K562 (cell line): ENCODE data around the gene CHMP4B. TPM values are rescaled to one million over a fixed set of nuclear protein-coding genes. Genes with fewer than 3 reads are reported as not detected.

ENCODE experiments used
- ATAC-seq: fragments of 200-7000 bp; cut with Tn5 transposase; 3 replicates; pipeline ENCODE4 v1.9.1; 2020; ENCODE audit warnings: moderate library complexity
- BruUV-seq: library from RNA; stranded (reverse); fragments of 400-500 nt; replicated peaks from 2 replicates; lab custom pipeline; 2021; lab: Mats Ljungman, UMichigan
- CTCF ChIA-PET: fragments of 300-600 bp; formaldehyde crosslinking; extraction: SDS; loops from one replicate; lab custom pipeline; 2021; ENCODE audit warnings: low intra/inter-chr PET ratio; lab: Yijun Ruan, JAX
- POLR2A ChIA-PET: fragments of 300-600, 350-650 bp; sonication (Branson Sonifier 250); formaldehyde crosslinking; extraction: SDS; loops from one replicate; lab custom pipeline; 2021; ENCODE audit warnings: antibody characterized with exemption, inconsistent platforms; lab: Yijun Ruan, JAX
- DNase-seq, 4 experiments: peaks; one replicate each; pipeline versions ENCODE4 v3.0.0 to v3.0.0-alpha.2; 2011 to 2018; ENCODE audit warnings: low spot score in 3 of 4, mixed read lengths in 3 of 4; ENCODE audit errors: extremely low read depth in 1 of 4
- FAIRE-seq: peaks from 2 replicates; lab custom pipeline; 2011; peaks lifted over from hg19 to GRCh38; lab: Jason Lieb, UNC
- H2AFZ ChIP-seq: 2 replicates; pipeline ENCODE4 v1.6.0; 2011; ENCODE audit warnings: low read depth, low read length, control low read depth, inconsistent platforms
- H3K27ac ChIP-seq: fragments of 200-600 bp; 3 replicates; pipeline ENCODE4 v1.8.0; 2011; ENCODE audit warnings: low read depth, mild to moderate bottlenecking, control low read depth, inconsistent platforms, low read length, moderate library complexity, mixed read lengths; ENCODE audit errors: extremely low read depth
- H3K27me3 ChIP-seq, 2 experiments: fragments of 300-600 bp in 1 of 2; 2 replicates in 1 of 2; 3 replicates in 1 of 2; pipeline versions ENCODE4 v1.6.0 to v1.8.0; 2011; ENCODE audit warnings: inconsistent platforms in 2 of 2, low read length in 2 of 2, mild to moderate bottlenecking in 1 of 2, mixed read lengths in 1 of 2, moderate library complexity in 1 of 2; ENCODE audit not compliant: control insufficient read depth in 2 of 2, insufficient read depth in 2 of 2
- H3K36me3 ChIP-seq: fragments of 300-600 bp; 3 replicates; pipeline ENCODE4 v1.8.0; 2011; ENCODE audit warnings: mild to moderate bottlenecking, low read length, inconsistent platforms; ENCODE audit not compliant: control insufficient read depth, insufficient read depth
- H3K4me1 ChIP-seq, 2 experiments: fragments of 200-600 bp in 1 of 2; replicated peaks in 1 of 2; 2 replicates in 1 of 2; 3 replicates in 1 of 2; pipeline versions ENCODE4 v1.5.1 to v1.8.0; 2011; ENCODE audit warnings: inconsistent platforms in 2 of 2, low read length in 2 of 2, mild to moderate bottlenecking in 1 of 2, mixed read lengths in 1 of 2, moderate library complexity in 1 of 2; ENCODE audit not compliant: control insufficient read depth in 2 of 2, insufficient read depth in 2 of 2
- H3K4me2 ChIP-seq: 2 replicates; pipeline ENCODE4 v1.6.1; 2011; ENCODE audit warnings: low read length, control low read depth, inconsistent platforms, mixed read lengths; ENCODE audit not compliant: insufficient read depth
- H3K4me3 ChIP-seq: fragments of 200-600 bp; sonication (generic), shearing (Covaris generic); 2 replicates; pipeline ENCODE4 v1.5.1; 2016; ENCODE audit warnings: control low read depth, inconsistent platforms
- H3K79me2 ChIP-seq: fragments of 200-600 bp; 3 replicates; pipeline ENCODE4 v1.8.0; 2011; ENCODE audit warnings: low read length, inconsistent platforms; ENCODE audit not compliant: control insufficient read depth, insufficient read depth
- H3K9ac ChIP-seq, 2 experiments: 2 replicates each; pipeline versions ENCODE4 v1.6.0 to v1.6.1; 2011; ENCODE audit warnings: low read depth in 2 of 2, low read length in 2 of 2, control low read depth in 1 of 2, inconsistent platforms in 1 of 2, mild to moderate bottlenecking in 1 of 2, mixed read lengths in 1 of 2; ENCODE audit not compliant: insufficient read depth in 1 of 2
- H3K9me1 ChIP-seq: one replicate; pipeline ENCODE4 v1.6.0; 2011; ENCODE audit warnings: inconsistent platforms, mild to moderate bottlenecking, low read length, moderate library complexity; ENCODE audit not compliant: control insufficient read depth, insufficient read depth
- H3K9me3 ChIP-seq: replicated peaks from 2 replicates; pipeline ENCODE4 v1.5.1; 2011; ENCODE audit warnings: low read depth, low read length, inconsistent platforms; ENCODE audit not compliant: control insufficient read depth, insufficient read depth
- H4K20me1 ChIP-seq: replicated peaks from 2 replicates; pipeline ENCODE4 v1.6.1; 2011; ENCODE audit warnings: low read length, inconsistent platforms, mixed read lengths; ENCODE audit not compliant: control insufficient read depth, insufficient read depth
- BRD9 ChIP-seq: fragments of 450-650 bp; IDR thresholded peaks from 2 replicates; pipeline ENCODE4 v1.6.1; 2018; ENCODE audit warnings: low read depth; ENCODE audit not compliant: partially characterized antibody
- BRF1 ChIP-seq: IDR thresholded peaks from 3 replicates; pipeline ENCODE4 v1.6.1; 2011; ENCODE audit warnings: borderline replicate concordance, mild to moderate bottlenecking; ENCODE audit not compliant: insufficient read length; ENCODE audit errors: extremely low read depth
- FOSL1 ChIP-seq: fragments of 200-800 bp; sonication (Bioruptor generic); conservative IDR thresholded peaks from 2 replicates; pipeline ENCODE4 v1.6.1; 2016; ENCODE audit warnings: missing genetic modification characterization, missing compliant biosample characterization
- HDAC8 ChIP-seq: fragments of 450-650 bp; IDR thresholded peaks from 2 replicates; pipeline ENCODE4 v1.6.1; 2016; ENCODE audit warnings: mild to moderate bottlenecking, missing genetic modification characterization, moderate library complexity, missing compliant biosample characterization
- MCM5 ChIP-seq: fragments of 450-650 bp; IDR thresholded peaks from 2 replicates; pipeline ENCODE4 v1.6.1; 2016; ENCODE audit warnings: low read depth
- SIRT6 ChIP-seq: IDR thresholded peaks from one replicate; pipeline ENCODE4 v1.6.1; 2012; ENCODE audit warnings: low read depth, mild to moderate bottlenecking, control low read depth, inconsistent platforms, low read length, moderate library complexity
- SRF ChIP-seq, 2 experiments: fragments of 250-450, 450-650 bp in 1 of 2; sonication (Bioruptor Pico) in 1 of 2; sonication (generic) in 1 of 2; formaldehyde crosslinking; IDR thresholded peaks; 2 replicates each; pipeline versions ENCODE4 v1.5.0 to v1.5.1; 2020 to 2022; ENCODE audit warnings: mild to moderate bottlenecking in 1 of 2, missing genetic modification reagents in 1 of 2
- TAF1 ChIP-seq: IDR thresholded peaks from 2 replicates; pipeline ENCODE4 v1.6.1; 2011; ENCODE audit warnings: mild to moderate bottlenecking, low read length, moderate library complexity; ENCODE audit not compliant: insufficient read depth, control insufficient read depth, severe bottlenecking; ENCODE audit errors: extremely low read depth
- TRIM24 ChIP-seq, 2 experiments: fragments of 450-650 bp; IDR thresholded peaks; 2 replicates each; pipeline ENCODE4 v1.6.1; 2016
- ZNF282 ChIP-seq: sonication (generic); formaldehyde crosslinking; IDR thresholded peaks from 2 replicates; pipeline ENCODE4 v1.8.1; 2023; ENCODE audit warnings: missing genetic modification reagents
- WGBS: fragments of 100-300 bp; shearing (Covaris generic); methylation state at CpG from one replicate; pipeline ENCODE4 v1.1.6; 2016; ENCODE audit warnings: low coverage, mixed read lengths; ENCODE audit not compliant: insufficient coverage; ENCODE audit errors: missing lambda C conversion rate; 5-methylcytosine and 5-hydroxymethylcytosine counted together
- in situ Hi-C: fragments of 300-500 bp; cut with MboI; formaldehyde crosslinking; loops from 4 replicates; pipeline ENCODE4 v1.15.0; 2018; ENCODE audit warnings: inconsistent platforms, mixed read lengths
- intact Hi-C: fragments of 100-400 bp; cut with micrococcal nuclease; formaldehyde crosslinking; loops from 2 replicates; pipeline ENCODE4 v1.14.2; 2022
- polyA plus RNA-seq, 8 experiments: library from polyadenylated mRNA; depleted of rRNA in 4 of 8; stranded (reverse) in 5 of 8; unstranded in 3 of 8; fragments of >200 nt; fragmentation: Nextera tagmentation in 2 of 8; fragmentation: Illumina TruSeq in 1 of 8; extraction: Ambion mirVana in 2 of 8; extraction: Trizol in 1 of 8; gene quantifications; 2 replicates each; pipeline versions ENCODE4 v1.2.1 to v1.2.3, GENCODE V29; 2011 to 2014; ENCODE audit warnings: inconsistent platforms in 1 of 8, missing spikeins in 1 of 8
- total RNA-seq, 7 experiments: library from RNA; depleted of rRNA in 6 of 7; stranded (reverse); fragments of >200 nt in 6 of 7; fragmentation: Illumina TruSeq in 2 of 7; extraction: Trizol in 2 of 7; gene quantifications; 2 replicates each; pipeline versions ENCODE4 v1.2.1 to v1.2.3, GENCODE V29; 2011 to 2021; ENCODE audit warnings: low replicate concordance in 1 of 7
- TF ChIP-seq, protein P1 (sequence below): fragments of 250-450 bp; sonication (Bioruptor Pico); IDR thresholded peaks from 2 replicates; pipeline ENCODE4 v1.4.0; 2020
- TF ChIP-seq, protein P2 (sequence below): conservative IDR thresholded peaks from 2 replicates; pipeline ENCODE4 v1.6.1; 2011; ENCODE audit warnings: low read depth, mild to moderate bottlenecking, low read length; ENCODE audit not compliant: control insufficient read depth
- TF ChIP-seq, protein P3 (sequence below), 2 experiments: fragments of 450-650 bp in 1 of 2; sonication (generic) in 1 of 2; formaldehyde crosslinking in 1 of 2; IDR thresholded peaks in 1 of 2; conservative IDR thresholded peaks in 1 of 2; 2 replicates each; pipeline versions ENCODE4 v1.6.1 to v1.8.1; 2016 to 2023; ENCODE audit warnings: mild to moderate bottlenecking in 2 of 2, moderate library complexity in 2 of 2, inconsistent platforms in 1 of 2, missing genetic modification reagents in 1 of 2

The CHMP4B gene
- total and polyA plus RNA-seq, 9 of the 15 experiments (the other 6 are each of a cell fraction or from before 2014, with no cell fraction given): 1.8 to 64.7 (median 31.8) TPM

DNA sequence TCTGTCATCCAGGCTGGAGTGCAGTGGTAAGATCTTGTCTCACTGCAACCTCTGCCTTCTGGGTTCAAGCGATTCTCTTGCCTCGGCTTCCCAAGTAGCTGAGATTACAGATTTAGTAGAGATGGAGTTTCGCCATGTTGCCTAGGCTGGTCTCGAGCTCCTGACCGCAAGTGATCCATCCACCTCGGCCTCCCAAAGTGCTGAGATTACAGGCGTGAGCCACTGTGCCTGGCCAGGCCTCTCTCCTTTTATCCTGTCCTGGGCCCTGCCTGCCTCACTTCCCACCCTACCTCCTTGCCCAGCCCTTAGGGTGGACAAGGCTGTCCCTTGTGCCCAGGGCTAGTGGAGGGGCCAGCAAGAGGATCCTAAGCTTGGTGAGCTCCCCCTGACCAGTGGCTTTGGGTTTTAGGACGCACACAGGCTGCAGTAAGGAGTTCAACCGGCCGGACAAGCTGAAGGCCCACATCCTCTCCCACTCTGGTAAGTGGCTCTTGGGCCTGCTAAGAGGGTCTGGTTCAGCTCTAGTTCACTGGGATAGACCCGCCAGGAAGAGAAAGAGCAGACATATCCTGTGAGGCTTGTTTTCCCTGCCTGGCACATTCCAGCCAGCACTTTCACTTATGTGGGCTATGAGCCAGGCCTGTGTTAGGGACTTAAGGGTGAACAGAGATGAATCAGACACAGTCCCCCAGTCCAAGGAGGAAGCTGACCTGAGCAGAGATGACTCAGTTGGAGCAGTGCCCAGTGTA is 21.9 kb upstream of the CHMP4B start:
- DNase-seq: peak in 1 of 4 experiments; percentile 37
- FAIRE-seq: peak; percentile 19
- H4K20me1 ChIP-seq: no peaks in the 10 kb centered on the region
- H3K27me3 ChIP-seq: no peaks in the 10 kb centered on the region
- H3K27ac ChIP-seq: no peak overlapping the region
- no peaks in the 10 kb centered on the region for H3K36me3 ChIP-seq
- no peaks in the 10 kb centered on the region for H3K79me2 ChIP-seq
- H3K9me1 ChIP-seq: no peaks in the 10 kb centered on the region
- no peak overlapping the region for H2AFZ ChIP-seq
- BruUV-seq: no TSS peak
- 66% methylated on average over 11 of the region's 11 CpGs for WGBS
- in situ Hi-C loops (no loop called here), intact Hi-C loops (no loop called here)
- no peaks in the 10 kb centered on the region for H3K9me3 ChIP-seq
- CTCF ChIA-PET: no interaction called here
- H3K4me3 ChIP-seq: no peak overlapping the region
- POLR2A ChIA-PET: interaction anchor here (0.7 kb wide), 3 partner anchors 10 to 1322 kb away, joined by 3 to 4 read pairs (median 3); no protein-coding TSS in a partner anchor
- peaks cover 5 to 19% of the 10 kb centered on the region in 2 experiments; a peak in 4 of 5 replicates for H3K4me1 ChIP-seq
- no peak overlapping the region for H3K4me2 ChIP-seq
- peak overlapping the region in 1 of 2 experiments; percentile 70; a peak in 1 of 4 replicates for H3K9ac ChIP-seq
- peak; percentile 32 for ATAC-seq
- TF ChIP-seq SIRT6: no peak
- no peak for TF ChIP-seq BRF1
- no peak for TF ChIP-seq ZNF282 (CRISPR knock-in tag)
- TF ChIP-seq BRD9: no peak
- TF ChIP-seq, protein P1, sequence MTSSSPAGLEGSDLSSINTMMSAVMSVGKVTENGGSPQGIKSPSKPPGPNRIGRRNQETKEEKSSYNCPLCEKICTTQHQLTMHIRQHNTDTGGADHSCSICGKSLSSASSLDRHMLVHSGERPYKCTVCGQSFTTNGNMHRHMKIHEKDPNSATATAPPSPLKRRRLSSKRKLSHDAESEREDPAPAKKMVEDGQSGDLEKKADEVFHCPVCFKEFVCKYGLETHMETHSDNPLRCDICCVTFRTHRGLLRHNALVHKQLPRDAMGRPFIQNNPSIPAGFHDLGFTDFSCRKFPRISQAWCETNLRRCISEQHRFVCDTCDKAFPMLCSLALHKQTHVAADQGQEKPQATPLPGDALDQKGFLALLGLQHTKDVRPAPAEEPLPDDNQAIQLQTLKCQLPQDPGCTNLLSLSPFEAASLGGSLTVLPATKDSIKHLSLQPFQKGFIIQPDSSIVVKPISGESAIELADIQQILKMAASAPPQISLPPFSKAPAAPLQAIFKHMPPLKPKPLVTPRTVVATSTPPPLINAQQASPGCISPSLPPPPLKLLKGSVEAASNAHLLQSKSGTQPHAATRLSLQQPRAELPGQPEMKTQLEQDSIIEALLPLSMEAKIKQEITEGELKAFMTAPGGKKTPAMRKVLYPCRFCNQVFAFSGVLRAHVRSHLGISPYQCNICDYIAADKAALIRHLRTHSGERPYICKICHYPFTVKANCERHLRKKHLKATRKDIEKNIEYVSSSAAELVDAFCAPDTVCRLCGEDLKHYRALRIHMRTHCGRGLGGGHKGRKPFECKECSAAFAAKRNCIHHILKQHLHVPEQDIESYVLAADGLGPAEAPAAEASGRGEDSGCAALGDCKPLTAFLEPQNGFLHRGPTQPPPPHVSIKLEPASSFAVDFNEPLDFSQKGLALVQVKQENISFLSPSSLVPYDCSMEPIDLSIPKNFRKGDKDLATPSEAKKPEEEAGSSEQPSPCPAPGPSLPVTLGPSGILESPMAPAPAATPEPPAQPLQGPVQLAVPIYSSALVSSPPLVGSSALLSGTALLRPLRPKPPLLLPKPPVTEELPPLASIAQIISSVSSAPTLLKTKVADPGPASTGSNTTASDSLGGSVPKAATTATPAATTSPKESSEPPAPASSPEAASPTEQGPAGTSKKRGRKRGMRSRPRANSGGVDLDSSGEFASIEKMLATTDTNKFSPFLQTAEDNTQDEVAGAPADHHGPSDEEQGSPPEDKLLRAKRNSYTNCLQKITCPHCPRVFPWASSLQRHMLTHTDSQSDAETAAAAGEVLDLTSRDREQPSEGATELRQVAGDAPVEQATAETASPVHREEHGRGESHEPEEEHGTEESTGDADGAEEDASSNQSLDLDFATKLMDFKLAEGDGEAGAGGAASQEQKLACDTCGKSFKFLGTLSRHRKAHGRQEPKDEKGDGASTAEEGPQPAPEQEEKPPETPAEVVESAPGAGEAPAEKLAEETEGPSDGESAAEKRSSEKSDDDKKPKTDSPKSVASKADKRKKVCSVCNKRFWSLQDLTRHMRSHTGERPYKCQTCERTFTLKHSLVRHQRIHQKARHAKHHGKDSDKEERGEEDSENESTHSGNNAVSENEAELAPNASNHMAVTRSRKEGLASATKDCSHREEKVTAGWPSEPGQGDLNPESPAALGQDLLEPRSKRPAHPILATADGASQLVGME (CRISPR knock-in tag): no peak
- TF ChIP-seq TAF1: no peak
- no peak for TF ChIP-seq MCM5
- TF ChIP-seq TRIM24 (IDR thresholded peaks at IDR 0.05): no peak
- TF ChIP-seq, protein P2, sequence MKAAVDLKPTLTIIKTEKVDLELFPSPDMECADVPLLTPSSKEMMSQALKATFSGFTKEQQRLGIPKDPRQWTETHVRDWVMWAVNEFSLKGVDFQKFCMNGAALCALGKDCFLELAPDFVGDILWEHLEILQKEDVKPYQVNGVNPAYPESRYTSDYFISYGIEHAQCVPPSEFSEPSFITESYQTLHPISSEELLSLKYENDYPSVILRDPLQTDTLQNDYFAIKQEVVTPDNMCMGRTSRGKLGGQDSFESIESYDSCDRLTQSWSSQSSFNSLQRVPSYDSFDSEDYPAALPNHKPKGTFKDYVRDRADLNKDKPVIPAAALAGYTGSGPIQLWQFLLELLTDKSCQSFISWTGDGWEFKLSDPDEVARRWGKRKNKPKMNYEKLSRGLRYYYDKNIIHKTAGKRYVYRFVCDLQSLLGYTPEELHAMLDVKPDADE: no peak
- TF ChIP-seq FOSL1: peak; percentile 63
- TF ChIP-seq, protein P3, sequence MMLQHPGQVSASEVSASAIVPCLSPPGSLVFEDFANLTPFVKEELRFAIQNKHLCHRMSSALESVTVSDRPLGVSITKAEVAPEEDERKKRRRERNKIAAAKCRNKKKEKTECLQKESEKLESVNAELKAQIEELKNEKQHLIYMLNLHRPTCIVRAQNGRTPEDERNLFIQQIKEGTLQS (IDR thresholded peaks at IDR 0.05): peak; percentile 27; the same call in 1 of the 2 replicates
- TF ChIP-seq, protein P3 (CRISPR knock-in tag; conservative IDR thresholded peaks at IDR 0.05): no peak
- TF ChIP-seq HDAC8 (tag): no peak
- no peak for TF ChIP-seq SRF (CRISPR knock-in tag; IDR thresholded peaks at IDR 0.05)
